Suppressor macrophage treated with lipopolysaccharide for 4 hours (primary cell): ENCODE data around the gene MTHFSD.

Experiments used
- DNase-seq: peaks from one replicate; pipeline ENCODE4 v3.0.0-alpha.2; 2020

Gene MTHFSD

DNA sequence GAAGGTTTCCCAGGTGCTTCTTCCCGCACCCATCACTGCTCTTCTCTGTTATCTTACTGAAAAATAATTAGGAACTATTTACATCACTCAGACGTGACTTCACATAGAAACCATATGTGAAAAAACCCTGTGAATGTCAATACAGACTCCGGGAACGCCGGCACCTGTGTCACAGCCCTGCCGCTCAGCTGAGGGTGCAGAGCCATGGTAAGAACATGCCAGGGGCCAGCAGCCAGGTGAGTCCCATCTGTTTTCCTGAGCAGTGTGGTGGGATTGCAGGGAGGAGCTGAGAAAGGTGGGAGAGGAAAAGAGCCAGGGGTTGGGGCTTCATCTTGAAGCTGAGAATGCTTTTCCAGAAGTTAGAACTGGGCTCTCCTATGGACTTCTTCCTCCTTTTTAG, 31.0 kb downstream of the MTHFSD start:
- DNase-seq, result no peak

DNA sequence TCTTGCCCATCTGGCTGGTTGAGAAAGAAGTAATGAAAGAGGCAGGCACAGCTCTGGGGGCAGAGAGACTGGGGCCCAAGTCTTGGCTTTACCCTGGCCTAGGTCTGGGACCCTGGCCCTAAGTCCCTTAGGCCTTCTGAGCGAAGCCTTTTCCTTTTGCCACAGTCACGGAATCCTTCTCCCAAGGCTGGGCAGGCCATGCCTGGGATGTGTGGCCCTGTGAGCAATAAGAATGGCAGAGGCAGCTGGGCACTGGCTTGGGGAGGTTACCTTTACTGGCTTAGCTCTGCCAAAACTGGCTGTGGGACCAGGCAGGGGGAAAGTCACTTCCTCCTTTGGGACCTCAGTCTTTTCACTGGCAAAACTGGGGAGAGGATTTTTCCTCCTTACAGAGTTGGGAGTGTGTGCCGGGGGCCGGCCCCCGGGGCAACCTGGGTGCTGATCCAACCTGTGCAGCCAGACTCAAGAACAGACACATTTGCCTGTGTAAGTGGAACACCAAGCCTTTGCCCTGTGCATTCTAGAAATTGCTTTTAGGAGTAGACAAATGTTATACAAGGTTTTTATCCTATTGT, 31.8 kb downstream of the MTHFSD start:
- DNase-seq, result no peak

DNA sequence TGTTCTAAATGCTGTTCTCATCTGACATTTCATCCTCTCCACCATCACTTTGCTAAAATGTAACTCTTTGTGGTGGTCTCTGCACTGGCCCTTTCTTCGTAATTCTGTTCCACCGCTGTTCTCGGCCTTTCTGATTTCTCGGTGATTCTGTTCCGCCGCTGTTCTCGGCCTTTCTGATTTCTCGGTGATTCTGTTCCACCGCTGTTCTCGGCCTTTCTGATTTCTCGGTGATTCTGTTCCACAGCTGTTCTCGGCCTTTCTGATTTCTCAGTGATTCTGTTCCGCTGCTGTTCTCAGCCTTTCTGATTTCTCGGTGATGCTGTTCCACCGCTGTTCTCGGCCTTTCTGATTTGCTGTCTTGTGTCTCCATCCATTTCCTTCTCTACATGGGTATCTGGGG, 32.4 kb downstream of the MTHFSD start:
- DNase-seq, result no peak

DNA sequence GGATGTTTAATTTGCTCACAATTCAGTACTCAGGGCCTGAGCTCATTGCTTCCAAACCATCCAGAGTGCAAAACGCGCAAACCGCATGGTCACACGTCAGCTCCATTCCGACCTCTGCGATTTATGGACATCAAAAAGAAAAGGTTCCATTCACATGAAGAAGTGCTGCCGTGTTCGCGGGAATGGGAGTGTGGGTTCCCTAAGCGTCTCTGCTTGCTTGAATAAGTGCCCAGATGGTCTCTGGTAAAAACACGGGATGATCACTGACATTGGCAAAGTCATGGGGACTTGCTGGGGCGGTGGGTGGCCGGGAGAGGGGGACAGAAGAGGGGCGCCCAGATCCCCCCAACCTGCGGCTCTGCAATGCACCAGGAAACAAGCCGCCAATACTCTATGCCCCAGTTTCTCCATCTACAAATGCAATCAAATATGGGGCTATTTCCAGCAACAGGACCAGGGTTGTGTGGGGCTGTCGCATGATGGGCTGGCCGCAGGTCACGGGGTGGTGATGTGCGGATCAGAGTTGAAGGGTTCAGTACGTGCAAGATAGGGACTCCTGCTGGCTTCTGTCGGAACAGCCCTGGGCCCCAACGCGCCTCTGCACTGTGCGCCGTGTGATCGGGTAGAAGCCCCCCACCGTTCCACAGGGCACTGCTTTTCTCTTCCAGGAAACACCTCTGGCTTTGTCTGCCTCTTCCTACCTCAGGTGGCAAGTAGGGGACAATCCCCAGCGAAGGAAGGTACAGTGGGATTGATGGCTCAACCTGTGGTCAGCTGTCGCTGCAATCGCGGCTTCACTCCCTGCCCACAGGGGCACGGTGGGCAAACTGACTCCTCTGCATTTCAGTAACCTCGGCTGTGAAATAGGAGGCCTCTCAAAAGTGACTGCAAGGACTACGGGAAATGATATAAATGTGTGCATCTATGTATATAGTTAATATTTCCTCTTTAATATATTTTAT, 33.5 kb downstream of the MTHFSD start:
- no peak for DNase-seq

DNA sequence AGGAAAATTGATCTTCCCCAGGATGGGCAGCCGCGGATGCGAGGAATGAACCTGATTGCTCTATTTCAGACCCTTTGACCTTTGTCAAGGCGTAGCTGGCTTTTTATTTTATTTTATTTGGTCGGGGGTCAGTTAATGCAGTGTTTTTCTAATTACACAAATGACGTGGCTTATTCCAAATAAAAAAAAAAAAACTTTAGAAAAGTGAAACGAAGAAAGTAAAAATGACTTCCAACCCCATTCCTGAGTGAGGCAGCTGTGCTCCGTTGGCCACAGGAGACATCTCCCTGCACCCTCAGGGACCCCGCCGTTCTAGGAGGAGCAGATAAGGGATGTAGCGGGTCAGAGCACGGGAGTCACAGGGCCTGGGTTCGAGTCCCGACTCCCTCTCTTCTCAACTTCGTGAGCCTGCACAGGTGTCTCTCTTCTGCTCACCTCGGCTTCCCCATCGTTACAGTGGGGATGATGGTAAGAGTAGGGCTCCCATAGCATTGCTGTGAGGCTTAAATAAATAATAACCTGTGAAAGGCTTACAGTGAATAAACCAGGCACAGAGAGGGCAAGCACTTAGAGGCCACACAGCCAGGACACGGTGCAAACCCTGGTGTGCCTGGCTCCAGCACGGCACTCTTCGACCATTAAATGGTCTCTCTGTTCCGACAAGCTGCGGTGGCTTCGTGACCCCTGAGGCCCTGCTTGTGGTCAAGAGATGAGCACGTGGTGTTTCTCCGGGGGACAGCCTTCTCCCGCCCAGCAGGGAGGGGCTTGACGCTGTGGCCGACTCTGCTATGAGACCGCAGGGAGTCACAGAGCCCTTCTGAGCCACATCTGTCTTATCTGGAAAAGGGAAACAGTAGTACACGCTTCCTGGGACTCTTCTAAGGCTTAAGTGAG, 34.5 kb downstream of the MTHFSD start:
- no peak for DNase-seq

DNA sequence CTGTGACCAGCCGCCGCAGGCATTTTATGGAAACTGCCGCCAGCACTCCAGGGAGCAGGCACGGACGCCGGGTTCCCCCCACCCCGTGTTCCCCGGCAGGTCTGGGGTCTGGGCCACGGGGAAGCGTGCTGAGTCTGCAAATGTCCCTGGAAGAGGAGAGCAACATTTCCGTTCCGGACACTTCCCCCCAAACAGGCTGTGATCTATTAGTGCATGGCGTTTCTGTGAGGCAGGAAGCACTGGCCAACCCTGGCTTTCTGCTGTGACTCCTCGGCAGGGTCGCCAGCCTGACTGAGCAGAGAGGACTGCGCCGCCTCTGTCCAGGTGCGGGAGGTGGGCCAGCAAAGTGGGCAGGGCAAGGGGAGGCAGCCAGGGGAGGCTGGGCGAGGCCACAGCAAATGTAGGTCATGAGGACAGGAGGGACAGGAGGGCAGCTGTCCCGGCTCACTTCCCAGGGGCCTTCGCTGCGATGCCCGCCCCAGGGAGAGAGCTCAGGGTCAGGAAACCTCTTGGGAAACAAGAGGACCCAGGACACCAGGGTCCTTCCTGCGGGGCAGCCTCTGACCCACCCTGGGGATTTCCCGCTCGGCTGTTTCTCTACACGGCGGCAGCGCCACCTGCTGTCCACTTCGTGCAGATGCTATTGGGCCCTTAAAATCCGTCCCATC, 35.3 kb downstream of the MTHFSD start:
- peak; percentile 68 for DNase-seq

DNA sequence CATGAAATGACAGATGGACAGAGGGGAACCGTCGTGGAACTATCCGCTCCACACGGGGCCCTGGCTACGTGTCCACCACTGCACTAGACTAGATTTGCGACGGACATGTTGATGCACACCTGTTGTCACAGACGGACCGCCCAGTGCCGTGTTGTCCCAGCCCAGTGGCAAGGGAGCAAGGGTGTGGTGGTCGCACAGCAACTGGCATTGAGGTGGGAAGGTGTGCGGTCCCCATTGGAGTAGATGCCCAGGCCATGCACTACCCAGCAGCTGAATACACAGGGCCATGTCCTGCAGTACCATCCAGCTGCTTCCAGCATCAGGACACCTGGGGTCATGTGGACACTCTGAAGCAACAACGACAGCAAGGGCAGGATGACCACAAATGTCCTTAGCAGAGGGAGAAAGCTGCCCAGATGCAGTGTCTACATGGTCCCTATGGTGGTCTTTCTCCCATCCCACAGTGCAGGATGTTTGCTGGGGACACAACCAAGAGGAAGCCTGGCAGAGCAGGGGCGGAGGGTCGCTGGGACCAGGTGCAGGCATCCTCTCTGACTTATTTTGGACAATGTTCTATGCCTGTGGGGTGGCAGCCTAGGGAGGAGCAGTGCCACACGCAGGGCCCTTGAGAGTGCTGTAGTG, 35.9 kb downstream of the MTHFSD start:
- DNase-seq, result no peak

DNA sequence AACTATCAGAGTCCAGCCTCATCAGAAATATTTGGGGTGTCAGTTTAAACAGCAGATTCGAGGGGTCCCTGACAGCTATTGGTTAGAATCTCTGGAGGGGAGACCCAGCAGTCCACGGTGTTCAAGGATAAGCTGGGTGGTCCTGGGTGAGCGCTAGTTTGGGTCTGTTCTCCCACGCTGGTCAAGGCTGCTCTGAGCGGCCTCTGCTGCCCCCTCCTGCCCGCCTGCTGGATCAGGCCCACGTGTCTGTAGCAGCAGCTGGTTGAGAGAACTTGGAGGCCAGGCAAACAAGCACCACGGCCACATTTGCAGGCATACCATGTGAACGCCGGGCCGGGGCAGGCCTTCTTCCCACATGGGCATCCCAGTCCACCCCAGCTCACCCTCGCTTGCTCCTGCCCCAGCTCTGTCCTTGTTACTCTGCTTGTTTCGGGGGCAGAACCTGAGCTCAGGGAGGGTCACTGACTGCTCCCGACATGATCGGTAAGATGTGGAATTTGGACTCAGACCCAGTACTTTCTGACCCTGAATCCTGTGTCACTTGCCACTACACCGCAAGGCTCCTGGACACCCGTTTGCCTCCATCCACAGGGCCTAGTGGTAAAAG, 37.3 kb downstream of the MTHFSD start:
- peak; percentile 65 for DNase-seq

DNA sequence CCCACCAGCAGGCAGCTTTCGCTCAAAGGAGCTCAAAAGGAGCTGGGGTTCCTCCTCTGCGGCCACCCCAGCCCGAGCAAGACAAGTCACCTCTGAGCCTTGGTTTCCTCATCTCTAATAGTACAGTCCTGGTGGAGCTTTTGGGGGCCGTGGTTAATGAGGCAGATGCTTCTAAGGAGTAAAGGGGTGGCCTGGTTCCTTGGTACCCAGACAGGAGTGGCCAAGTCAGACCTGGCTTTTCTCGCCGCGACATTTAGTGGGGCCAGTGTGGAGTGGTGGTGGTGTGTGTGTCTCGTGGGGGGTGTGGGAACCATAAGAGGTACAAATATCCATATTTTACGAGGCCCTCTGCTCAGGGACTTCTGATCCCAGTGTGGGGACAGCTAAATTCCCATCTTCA, 38.0 kb downstream of the MTHFSD start:
- no peak for DNase-seq

DNA sequence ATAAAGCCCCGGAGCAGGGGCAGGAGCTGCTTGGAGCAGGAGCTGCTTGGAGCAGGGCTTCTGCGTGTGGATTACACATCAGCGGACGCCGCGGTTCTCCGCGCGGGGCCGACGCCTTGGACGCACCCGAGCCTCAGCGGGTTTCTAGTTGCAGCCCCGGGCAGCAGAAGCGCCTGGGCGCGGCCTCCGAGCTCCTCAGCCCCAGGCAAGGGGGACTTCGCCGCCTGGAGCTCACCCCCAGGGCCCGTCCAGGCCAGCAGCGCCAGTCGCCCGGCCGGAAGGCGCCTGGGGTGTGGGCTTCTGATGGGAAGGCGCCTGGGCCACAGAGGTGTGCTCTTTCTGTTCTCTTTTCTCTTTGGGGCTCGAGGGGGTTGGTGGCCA, 38.4 kb downstream of the MTHFSD start:
- DNase-seq, result no peak

DNA sequence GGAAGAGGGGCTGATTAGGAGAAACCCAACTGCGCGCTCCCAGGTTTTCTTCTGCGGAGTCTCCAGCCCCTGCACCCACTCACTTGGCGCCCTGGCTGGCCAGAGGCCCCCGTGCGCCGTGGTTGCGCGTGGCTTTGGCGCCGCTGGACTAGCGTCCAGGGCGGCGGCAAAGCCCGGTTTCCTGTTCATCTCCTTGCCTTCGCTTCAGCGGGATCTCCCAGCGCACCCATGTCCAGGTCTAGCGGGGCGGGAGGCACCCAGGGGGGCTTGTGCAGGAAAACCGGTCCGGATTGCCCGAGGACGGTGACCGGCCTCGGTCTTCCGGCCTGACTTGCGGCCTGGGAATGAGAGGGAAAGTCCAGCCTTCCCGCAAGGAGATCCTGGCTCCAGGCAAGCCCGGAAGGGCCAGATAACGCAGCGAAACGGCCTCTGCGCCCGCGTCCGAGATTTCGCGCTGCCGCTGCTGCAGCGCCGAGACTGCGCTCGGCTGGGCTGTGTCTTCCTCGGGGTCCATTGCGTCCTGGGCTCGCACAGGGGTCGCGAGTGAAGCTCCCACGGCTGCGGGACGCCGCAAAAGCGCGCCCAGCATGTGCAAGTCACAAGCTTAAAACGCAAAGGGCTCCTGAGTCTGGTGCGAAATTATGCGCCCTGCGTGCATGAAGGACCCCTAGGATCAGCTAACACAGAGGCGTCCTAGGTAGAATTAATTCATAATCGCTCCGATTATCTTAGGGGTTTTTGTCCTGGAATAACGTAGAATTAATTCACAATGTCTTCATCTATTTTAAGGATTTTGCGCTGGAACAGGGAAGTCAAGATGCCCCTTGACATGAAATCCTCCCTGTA, 39.0 kb downstream of the MTHFSD start:
- DNase-seq, result no peak

DNA sequence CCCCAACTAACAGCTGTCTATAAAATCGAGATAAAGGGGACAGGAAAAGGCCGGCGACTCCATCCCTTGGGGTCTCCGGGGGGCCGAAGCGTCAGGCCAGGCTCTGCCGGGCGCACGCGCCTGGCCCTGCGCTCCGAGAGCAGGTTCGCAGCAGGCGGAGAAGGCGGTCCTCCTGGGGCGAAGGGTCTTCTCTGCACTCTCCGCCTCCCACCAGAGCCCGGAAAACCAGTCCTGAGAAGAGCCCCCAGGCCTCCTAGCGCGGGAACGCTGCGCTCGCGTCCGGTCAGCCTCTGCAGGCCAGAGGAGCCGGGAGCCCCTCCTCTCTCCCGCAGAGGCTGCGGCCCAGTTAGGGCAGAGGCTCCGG, 39.6 kb downstream of the MTHFSD start:
- DNase-seq, result no peak

DNA sequence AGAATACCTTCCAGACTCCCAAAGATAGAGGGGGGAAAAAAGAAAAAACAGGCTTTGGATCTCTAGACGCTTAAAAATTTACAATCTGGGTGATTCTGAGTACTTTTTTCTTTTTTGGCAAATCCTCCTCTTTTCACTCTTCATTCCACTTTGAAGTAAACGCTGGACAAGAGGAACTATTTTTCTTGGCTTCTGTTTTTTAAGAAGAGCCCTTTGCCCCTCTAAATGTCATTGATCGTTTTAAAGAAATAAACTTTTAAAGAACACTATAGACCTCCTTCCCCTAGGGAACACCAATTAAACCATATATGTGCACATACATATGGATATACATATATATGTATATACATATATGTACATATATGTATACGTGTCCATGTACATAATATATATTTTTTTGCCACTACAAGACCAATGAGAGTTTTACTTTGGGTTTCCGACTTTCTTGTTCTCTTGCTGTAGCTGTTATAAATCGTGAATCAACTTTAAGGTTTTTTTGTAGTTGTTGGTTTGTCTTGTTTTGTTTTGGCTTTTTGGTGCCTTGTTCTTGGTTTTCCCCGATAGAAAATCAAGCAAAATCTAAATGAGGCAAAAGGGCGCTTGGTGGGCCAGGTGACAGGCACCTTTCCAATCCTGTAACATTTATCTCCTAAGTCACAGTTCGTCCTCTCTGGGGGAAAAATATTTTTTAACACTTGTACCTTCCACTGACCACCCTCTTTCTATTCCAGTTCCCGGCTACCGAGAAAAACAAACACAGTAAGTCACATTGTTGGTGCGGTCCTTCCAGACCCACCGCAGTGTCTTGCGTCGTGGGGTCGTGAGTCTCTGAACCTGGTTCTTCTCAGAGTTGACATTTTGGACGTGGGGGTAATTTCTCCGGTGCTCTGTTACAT, 40.3 kb downstream of the MTHFSD start:
- DNase-seq, result no peak

DNA sequence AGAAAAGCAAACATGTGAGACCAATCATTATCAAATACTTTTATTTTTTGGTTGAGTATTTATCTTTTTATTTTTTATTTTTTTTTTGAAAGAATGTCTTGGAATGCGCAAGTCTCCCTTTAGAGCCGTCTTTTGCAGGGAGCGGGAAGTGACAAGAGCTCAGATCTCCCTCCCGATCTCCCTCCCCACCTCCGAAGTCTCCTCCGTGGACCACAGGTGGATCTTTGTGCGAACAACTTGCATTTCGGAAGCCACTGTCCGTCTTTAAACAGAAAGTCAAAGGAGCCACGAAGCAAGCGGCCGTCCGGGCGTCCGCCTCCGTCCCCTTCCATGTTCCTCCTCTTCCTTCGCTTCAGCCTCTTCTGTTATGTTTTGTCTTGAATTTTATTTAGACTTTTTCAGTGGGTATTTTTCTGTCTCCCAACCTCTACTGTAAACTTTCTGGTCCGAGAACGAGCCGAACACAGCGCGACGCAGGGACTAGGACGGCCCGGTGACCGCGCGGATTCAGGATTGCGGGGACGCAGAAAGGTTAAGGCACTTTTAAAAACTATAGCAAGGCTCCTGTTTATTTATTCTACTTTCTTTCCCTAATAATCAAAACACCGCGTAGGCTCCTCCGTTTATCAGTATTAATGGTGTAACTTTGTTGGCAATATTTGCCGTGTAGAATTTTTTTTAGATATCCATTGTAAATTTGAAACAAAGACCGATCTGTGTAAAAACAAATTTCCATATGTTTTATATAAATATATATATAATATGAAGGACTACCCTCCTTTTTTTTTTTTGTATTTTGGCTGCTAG, 41.4 kb downstream of the MTHFSD start:
- DNase-seq, result no peak

DNA sequence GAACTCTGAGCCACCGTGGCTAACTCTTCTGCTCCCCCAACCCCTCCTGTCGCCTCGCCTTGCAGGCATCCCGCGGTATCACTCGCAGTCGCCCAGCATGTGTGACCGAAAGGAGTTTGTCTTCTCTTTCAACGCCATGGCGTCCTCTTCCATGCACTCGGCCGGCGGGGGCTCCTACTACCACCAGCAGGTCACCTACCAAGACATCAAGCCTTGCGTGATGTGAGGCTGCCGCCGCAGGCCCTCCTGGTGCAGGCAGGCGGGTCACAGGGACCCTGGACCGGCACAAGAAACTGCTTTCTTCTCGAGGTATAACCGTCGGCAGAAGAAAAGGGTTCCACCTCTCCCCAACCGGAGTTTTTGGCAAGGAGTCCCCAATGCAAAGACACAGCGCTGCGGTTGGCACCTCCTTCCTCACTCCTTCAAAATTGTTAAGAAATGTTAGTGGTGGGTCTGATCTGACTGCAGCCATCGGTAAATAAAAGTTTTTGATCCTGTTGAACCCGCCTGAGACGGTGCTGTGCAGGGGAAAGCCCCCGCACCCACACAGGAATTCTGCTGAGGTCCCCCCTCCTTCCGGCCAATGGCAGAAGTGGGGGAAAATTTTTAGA, 42.1 kb downstream of the MTHFSD start:
- DNase-seq, result no peak

DNA sequence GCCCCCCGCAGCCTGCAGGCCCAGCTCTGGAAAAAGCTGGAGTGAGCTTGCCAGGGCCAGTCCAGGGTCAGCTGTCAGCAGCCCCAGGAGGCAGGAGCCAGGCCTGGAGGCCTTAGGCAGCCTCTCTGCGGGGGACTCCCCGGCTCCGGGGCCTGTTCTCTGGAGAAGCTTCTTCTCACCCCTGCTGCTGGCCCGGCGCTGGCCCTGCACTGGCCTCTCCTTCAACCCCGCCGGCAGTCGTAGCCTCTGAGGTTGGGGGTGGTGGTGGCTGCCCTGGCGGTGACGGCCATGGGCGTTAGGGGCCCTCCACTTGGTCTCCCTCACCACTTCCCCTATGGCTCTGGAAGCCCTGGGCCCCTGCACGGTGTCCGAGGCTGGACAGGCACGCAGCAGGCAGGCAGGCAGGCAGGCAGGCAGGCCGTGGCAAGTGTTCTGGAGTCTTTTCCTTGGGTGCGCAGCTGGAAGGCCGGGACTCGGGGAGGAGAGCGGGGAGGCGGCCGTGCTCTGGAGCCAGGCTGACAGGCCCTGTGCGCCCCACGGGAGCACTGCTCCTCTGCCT, 42.7 kb downstream of the MTHFSD start:
- DNase-seq, result no peak

DNA sequence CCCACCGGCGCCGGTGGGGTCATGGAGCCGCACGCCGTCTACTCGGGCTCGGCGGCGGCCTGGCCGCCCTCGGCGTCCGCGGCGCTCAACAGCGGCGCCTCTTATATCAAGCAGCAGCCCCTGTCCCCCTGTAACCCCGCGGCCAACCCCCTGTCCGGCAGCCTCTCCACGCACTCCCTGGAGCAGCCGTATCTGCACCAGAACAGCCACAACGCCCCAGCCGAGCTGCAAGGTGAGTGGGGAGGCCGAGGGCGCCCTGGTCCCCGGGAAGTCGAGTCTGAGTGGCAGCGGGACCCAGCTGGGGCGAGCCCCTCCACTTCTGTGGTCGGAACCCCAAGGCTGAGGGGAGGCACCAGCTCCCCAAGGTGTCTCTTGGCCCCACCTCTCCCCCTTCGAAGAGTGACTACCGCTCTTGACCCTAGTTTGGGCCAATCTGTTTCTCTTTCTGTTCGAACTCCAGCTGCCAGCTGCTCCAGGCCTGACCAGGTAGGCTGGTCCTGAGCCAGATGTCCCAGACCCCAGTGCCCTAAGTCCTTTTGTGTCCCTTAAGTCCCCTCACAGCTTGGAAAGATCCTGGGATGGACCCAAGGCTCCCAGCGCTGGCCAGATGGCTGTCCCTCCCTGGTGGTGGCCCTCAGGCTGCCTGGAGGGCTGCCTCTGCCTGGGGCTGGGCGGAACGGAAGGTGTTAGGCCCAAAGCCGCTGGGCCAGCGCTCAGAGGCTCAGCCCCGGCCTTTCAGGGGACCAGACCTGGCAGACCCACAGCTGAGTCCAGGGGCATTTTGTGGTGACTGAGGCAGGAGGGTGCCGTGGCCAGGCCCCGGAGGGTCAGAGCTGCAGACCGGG, 43.5 kb downstream of the MTHFSD start:
- DNase-seq, result no peak
